ENCODE results near the gene FGB.
"Not testable (repeated sequence)": the region's sequence is repeated elsewhere in the genome, so short reads cannot be mapped to it uniquely, and the experiment has no call there.

The FGB gene

GRCh38 chr4:154566639-154567204 lies 3.9 kb downstream of the FGB start:
- DNase-seq = no peak

- DNase-seq = no peak
Observed at GRCh38 chr4:154569028-154569427, 6.2 kb downstream of the FGB start.

GRCh38 chr4:154569584-154569983 lies 6.8 kb downstream of the FGB start:
- DNase-seq = no peak

GRCh38 chr4:154573190-154573870 lies 10.5 kb downstream of the FGB start:
- DNase-seq = no peak

GRCh38 chr4:154574311-154574710 lies 11.5 kb downstream of the FGB start:
- no peak for DNase-seq

- DNase-seq = no peak
Observed at GRCh38 chr4:154577324-154577723, 14.5 kb downstream of the FGB start.

GRCh38 chr4:154578919-154579318 lies 16.1 kb downstream of the FGB start:
- no peak for DNase-seq

- DNase-seq = no peak
Observed at GRCh38 chr4:154579927-154580326, 17.1 kb downstream of the FGB start.

GRCh38 chr4:154582723-154583122 lies 19.9 kb downstream of the FGB start:
- DNase-seq = no peak

- DNase-seq = no peak
Observed at GRCh38 chr4:154583230-154583629, 20.4 kb downstream of the FGB start.

- DNase-seq = no peak
Observed at GRCh38 chr4:154583677-154584076, 20.9 kb downstream of the FGB start.

GRCh38 chr4:154584259-154584658 lies 21.4 kb downstream of the FGB start:
- no peak for DNase-seq

GRCh38 chr4:154585369-154586018 lies 22.7 kb downstream of the FGB start:
- DNase-seq = no peak

- DNase-seq = no peak
Observed at GRCh38 chr4:154586296-154587033, 23.7 kb downstream of the FGB start.

GRCh38 chr4:154588198-154588597 lies 25.4 kb downstream of the FGB start:
- DNase-seq = no peak

- DNase-seq = no peak
Observed at GRCh38 chr4:154589296-154590197, 26.7 kb downstream of the FGB start.

GRCh38 chr4:154590329-154591006 lies 27.7 kb downstream of the FGB start, which contains the start of gene FGA:
TSS of gene FGA (minus strand) at chr4:154590742. CDS start at chr4:154590687, 55 bp downstream.
- no peak for DNase-seq

GRCh38 chr4:154591890-154592289 lies 29.1 kb downstream of the FGB start:
- DNase-seq = no peak

GRCh38 chr4:154593868-154594267 lies 31.1 kb downstream of the FGB start:
- no peak for DNase-seq

GRCh38 chr4:154594343-154594742 lies 31.5 kb downstream of the FGB start:
- DNase-seq = not testable (repeated sequence)

GRCh38 chr4:154595807-154596206 lies 33.0 kb downstream of the FGB start:
- no peak for DNase-seq

- DNase-seq = not testable (repeated sequence)
Observed at GRCh38 chr4:154597281-154597680, 34.5 kb downstream of the FGB start.
